GM21367 (cell line): ENCODE measurements around the gene RPS24.

ENCODE experiments used
- ATAC-seq: cut with Tn5 transposase; IDR thresholded peaks from one replicate; pipeline ENCODE4 v1.9.1; 2021; ENCODE audit not compliant: unreplicated experiment

RPS24 gene

DNA sequence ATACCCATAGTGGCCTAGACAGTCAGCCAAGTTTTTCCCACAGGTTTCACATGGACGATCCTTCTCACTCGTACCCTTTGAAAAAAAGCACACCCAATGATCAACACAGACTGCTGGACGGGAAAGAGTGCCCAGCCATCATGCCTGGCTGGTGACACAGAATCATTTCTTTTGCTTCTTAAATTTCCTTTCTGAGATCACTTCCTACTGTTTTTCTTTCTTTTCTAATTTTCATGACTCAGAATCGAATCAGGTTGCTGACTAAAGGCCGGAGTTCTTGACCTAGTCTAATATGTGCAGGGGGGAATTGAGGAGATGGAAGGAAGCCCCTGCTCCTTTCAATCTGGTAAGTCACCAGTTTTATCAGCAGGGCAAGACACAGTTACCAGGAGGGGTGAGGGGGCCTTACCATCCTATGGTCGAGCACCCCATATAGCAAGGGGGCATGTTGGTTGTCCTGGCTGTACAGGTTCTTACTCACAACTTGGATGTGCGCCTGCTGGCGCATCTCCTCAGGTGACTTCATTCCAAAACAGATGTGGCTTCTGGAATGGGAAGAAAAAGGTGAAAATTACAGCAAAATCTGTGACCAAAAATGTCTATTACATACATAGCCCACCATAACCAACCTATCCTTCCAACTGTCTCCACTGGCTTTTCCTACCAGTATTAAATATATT is 7.8 kb upstream of the RPS24 start:
- ATAC-seq, result no peak

DNA sequence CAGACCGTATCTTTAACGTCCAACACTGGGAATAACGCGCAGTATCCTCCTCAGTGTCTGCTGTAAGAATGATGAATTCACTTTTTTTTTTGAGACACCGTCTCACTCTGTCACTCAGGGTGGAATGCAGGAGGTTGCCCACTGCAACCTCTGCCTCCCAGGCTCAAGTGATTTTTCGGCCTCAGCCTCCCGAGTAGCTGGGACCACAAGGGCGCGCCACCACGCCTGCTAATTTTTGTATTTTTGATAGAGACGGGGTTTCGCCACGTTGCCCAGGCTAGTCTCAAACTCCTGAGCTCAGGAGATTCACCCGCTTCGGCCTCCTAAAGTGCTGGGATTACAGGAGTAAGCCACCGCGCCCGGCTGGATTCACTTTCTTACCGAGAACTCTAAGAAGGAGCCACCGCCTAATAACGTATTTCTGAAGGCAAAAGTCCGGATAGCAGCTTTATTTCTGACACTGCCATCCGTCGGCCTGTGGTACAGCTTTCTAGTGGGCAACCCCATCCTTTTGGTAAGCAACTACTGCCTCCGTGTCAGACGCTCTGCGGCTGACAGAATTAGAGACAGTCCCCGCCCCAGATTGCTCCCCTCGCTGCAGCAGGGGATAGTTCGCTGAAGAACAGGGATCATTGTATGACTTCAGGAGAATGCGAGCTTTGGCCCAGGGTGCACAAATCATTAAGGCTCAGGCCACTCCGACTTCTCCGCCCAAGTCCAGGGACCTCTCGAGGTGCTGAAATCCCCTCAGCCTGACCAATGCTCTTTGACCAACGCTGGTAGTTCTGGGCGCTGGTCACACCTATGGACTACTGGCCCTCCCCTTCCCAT is 5.0 kb upstream of the RPS24 start:
- ATAC-seq, result no peak

GRCh38 chr10:78029269-78030226 is 4.1 kb upstream of the RPS24 start, which contains the start of gene POLR3A:
POLR3A (minus strand) TSS chr10:78029515; CDS start chr10:78029407, 108 bp downstream.
- ATAC-seq, result peak; percentile 47

GRCh38 chr10:78033387-78033636 is 351 bp upstream of the RPS24 start:
- ATAC-seq, result no peak

DNA sequence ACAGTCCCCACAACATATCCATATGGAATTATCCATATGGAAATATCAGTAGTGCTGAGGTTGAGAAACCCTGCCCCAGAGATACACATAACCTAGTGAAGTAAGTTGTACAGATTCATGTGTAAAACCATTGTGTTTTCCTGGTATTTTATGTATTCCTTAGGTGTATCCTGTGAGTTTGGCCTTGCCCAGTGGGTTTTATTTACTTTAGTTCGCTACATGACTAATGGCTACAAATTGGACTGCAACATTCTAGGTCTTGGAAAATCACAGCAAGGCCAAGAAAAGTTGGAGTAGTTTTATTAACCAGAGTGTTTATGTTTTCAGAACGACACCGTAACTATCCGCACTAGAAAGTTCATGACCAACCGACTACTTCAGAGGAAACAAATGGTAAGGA is 1.4 kb downstream of the RPS24 start:
- no peak for ATAC-seq

DNA sequence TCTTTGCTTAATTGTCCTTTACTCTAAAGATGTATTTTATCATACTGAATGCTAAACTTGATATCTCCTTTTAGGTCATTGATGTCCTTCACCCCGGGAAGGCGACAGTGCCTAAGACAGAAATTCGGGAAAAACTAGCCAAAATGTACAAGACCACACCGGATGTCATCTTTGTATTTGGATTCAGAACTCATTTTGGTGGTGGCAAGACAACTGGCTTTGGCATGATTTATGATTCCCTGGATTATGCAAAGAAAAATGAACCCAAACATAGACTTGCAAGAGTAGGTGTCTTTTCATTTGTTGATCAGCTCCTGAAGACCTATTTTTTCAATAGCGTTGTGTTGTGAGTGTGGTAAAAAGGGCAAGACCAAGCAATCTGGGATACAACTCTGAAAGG is 1.8 kb downstream of the RPS24 start:
- no peak for ATAC-seq

DNA sequence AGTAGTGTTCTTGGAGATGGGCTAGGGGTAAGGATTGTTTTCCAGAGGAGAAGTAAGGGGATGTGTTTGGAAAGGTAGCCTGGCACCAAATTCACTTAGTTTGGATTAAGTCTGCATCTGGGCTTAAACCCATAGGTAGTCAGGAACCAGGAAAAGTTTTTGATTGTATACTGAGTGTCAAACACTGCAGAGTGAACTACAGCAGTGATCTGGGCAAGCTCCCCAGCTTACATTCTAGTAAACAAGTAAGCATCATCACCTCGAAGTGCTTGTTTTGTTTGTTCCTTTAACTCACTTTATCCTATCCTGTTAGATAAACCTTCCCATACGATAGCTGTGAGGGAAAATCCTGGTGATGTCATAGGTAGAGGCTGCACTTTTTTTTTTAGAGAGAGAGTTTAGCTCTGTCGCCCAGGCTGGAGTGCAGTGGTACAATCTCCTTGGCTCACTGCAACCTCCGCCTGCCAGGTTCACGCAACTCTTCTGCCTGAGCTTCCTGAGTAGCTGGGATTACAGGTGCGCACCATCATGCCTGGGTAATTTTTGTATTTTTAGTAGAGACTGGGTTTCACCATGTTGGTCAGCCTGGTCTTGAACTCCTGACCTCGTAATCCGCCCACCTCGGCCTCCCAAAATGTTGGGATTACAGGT is 2.4 kb downstream of the RPS24 start:
- ATAC-seq, result no peak

GRCh38 chr10:78038105-78038504 is 4.4 kb downstream of the RPS24 start:
- no peak for ATAC-seq

GRCh38 chr10:78038791-78039547 is 5.3 kb downstream of the RPS24 start:
- ATAC-seq, result no peak

GRCh38 chr10:78039743-78040142 is 6.1 kb downstream of the RPS24 start:
- ATAC-seq, result no peak

GRCh38 chr10:78041170-78042057 is 7.8 kb downstream of the RPS24 start:
- ATAC-seq, result no peak

DNA sequence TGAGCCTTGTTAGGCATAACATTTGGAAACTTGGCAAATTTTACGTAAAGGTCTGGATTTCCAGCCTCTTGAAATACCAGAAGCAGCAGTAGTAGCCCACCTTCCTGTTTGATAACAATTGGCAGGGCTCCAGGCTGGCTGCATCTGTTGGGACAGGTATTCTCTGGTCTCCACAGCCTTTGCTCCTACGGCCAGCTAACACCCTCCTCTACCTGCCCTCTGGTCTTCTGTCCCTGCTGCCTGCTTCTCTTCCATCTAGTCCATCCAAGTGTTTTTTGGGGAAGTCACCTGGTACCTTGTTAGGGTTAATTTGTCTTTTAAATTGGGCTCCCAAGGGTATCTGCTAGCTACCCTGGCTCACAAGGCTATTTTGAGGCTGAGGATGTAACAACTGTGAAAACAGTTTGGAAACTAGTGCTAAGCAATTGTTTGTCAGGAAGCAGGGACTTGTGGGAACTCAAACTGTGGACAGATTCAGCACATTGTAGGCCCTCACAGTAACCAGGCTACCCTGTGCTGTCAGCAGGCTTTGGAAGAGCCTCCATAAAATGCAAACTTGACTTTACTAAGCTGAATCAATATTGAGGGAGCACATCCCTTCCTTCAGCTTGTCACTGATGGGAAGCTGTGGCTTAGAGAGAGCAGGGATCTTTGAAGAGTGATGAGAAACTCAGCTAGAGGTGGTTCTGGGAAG is 8.5 kb downstream of the RPS24 start:
- ATAC-seq, result no peak

- no peak for ATAC-seq
These were observed 9.1 kb downstream of the RPS24 start for GRCh38 chr10:78042752-78043104.

- no peak for ATAC-seq
These were observed 10.5 kb downstream of the RPS24 start for GRCh38 chr10:78044179-78044578.

- ATAC-seq, result no peak
These were observed 11.0 kb downstream of the RPS24 start for GRCh38 chr10:78044699-78045098.

DNA sequence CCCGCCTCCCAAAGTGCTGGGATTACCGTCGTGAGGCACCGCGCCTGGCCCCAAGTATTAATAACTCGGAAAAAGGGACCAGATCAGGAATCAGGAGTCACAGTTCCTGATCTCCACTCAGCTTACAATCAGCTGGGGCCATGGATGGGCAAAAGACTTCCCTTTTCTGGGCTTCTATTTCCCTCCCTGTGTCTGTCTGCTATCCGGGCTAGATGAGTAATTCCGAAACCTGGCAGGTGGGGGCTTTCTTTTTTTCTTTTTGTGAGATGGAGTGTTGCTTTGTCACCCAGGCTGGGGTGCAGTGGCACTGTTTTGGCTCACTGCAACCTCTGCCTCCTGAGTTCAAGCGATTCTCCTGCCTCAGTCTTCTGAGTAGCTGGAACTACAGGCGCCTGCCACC is 11.6 kb downstream of the RPS24 start:
- ATAC-seq, result peak; percentile 82

DNA sequence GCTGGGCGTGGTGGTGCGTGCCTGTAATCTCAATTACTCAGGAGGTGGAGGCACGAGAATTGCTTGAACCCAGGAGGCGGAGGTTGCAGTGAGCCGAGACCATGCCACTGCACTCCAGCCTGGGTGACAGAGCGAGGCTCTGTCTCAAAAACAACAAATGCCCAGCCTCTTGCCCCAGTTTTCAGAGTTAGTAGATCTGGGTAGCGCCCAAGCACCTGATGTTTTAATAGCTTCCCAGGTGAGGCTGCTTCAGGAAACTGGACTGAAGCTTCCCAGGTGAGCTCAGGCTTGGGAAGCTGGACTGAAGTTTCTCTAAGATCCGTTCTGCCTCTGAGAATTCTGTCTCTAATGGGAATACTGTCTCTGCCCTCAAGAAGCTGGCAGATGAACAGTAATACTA is 12.2 kb downstream of the RPS24 start:
- no peak for ATAC-seq

DNA sequence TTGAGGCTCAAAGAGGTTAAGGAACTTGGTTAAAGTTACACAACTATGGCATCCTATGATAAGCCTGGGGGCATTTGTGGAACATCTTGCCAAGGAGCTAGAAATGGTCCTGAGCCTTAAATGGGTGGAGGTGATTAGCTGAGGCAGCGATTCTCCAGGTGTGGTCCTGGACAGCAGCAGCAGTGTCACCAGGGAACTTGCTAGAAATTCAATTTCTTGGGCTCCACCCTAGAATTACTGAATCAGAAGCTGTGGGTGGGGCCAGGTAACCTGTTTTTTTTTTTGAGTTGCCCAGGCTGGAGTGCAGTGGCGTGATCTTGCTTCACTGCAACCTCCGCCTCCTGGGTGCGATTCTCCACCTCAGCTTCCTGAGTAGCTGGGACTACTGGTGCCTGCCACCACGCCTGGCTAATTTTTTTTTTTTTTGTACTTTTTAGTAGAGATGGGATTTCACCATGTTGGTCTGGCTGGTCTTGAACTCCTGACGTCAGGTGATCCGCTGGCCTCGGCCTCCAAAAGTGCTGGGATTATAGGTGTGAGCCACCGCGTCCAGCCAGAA is 13.1 kb downstream of the RPS24 start:
- ATAC-seq, result no peak
